ENCODE results near the gene MRPS6. TPM values are rescaled to one million over a fixed set of nuclear protein-coding genes. Genes with fewer than 3 reads are reported as not detected.

Gene MRPS6
- total RNA-seq, 2 donors from 2014 or later = 66.6 to 76.9 TPM

GRCh38 chr21:34042735-34043134, 30.6 kb upstream of the MRPS6 start:
- no peak for TF ChIP-seq CTCF (IDR thresholded peaks at IDR 0.05)
- no peaks in the 10 kb centered on the region for H3K9me3 ChIP-seq
- DNase-seq = no peak
- H3K4me1 ChIP-seq = no peaks in the 10 kb centered on the region
- H3K36me3 ChIP-seq = no peaks in the 10 kb centered on the region
- no peak overlapping the region for H3K9ac ChIP-seq (ENCODE audit: low read depth in 2 of 2, low read length in 2 of 2)
- intact Hi-C loops (cut with DNase I) = no loop called here
- H3K4me3 ChIP-seq = no peak overlapping the region
- H3K27ac ChIP-seq = no peak overlapping the region
- H3K27me3 ChIP-seq = no peaks in the 10 kb centered on the region

GRCh38 chr21:34043333-34043732, 30.0 kb upstream of the MRPS6 start:
- no peaks in the 10 kb centered on the region for H3K36me3 ChIP-seq
- no peaks in the 10 kb centered on the region for H3K4me1 ChIP-seq
- H3K4me3 ChIP-seq = no peak overlapping the region
- TF ChIP-seq CTCF (IDR thresholded peaks at IDR 0.05) = no peak
- H3K9me3 ChIP-seq = no peaks in the 10 kb centered on the region
- no peak overlapping the region for H3K27ac ChIP-seq
- no peak for DNase-seq
- H3K27me3 ChIP-seq = no peaks in the 10 kb centered on the region
- intact Hi-C loops (cut with DNase I) = no loop called here
- H3K9ac ChIP-seq (ENCODE audit: low read depth in 2 of 2, low read length in 2 of 2) = no peak overlapping the region

GRCh38 chr21:34046917-34047316, 26.5 kb upstream of the MRPS6 start:
- no peaks in the 10 kb centered on the region for H3K9me3 ChIP-seq
- no peaks in the 10 kb centered on the region for H3K36me3 ChIP-seq
- no peaks in the 10 kb centered on the region for H3K4me1 ChIP-seq
- H3K27me3 ChIP-seq = no peaks in the 10 kb centered on the region
- intact Hi-C loops (cut with DNase I) = no loop called here
- TF ChIP-seq CTCF (IDR thresholded peaks at IDR 0.05) = no peak
- no peak overlapping the region for H3K4me3 ChIP-seq
- no peak overlapping the region for H3K9ac ChIP-seq (ENCODE audit: low read depth in 2 of 2, low read length in 2 of 2)
- DNase-seq = no peak
- no peak overlapping the region for H3K27ac ChIP-seq

GRCh38 chr21:34047835-34048234, 25.5 kb upstream of the MRPS6 start:
- Histone ChIP-seq H3K27ac (no peak overlapping the region), H3K27me3 (no peaks in the 10 kb centered on the region), H3K4me3 (no peak overlapping the region), H3K4me1 (no peaks in the 10 kb centered on the region), H3K9me3 (no peaks in the 10 kb centered on the region), H3K36me3 (no peaks in the 10 kb centered on the region), H3K9ac (ENCODE audit: low read depth in 2 of 2, low read length in 2 of 2) (no peak overlapping the region)
- no peak for TF ChIP-seq CTCF (IDR thresholded peaks at IDR 0.05)
- intact Hi-C loops (cut with DNase I) = no loop called here
- no peak for DNase-seq

GRCh38 chr21:34052171-34052570, 21.2 kb upstream of the MRPS6 start:
- intact Hi-C loops (cut with DNase I) = no loop called here
- Histone ChIP-seq H3K36me3 (no peaks in the 10 kb centered on the region), H3K27ac (no peak overlapping the region), H3K4me3 (no peak overlapping the region), H3K9ac (ENCODE audit: low read depth in 2 of 2, low read length in 2 of 2) (no peak overlapping the region), H3K4me1 (no peaks in the 10 kb centered on the region), H3K9me3 (no peaks in the 10 kb centered on the region), H3K27me3 (no peaks in the 10 kb centered on the region)
- no peak for DNase-seq
- TF ChIP-seq CTCF (IDR thresholded peaks at IDR 0.05) = no peak

GRCh38 chr21:34054259-34054658, 19.1 kb upstream of the MRPS6 start:
- Histone ChIP-seq H3K9ac (ENCODE audit: low read depth in 2 of 2, low read length in 2 of 2) (no peak overlapping the region), H3K27me3 (no peaks in the 10 kb centered on the region), H3K27ac (peak overlapping the region; percentile 65), H3K9me3 (no peaks in the 10 kb centered on the region), H3K4me3 (no peak overlapping the region), H3K36me3 (no peaks in the 10 kb centered on the region), H3K4me1 (no peaks in the 10 kb centered on the region)
- TF ChIP-seq CTCF (IDR thresholded peaks at IDR 0.05) = no peak
- intact Hi-C loops (cut with DNase I) = no loop called here
- peak; percentile 46 for DNase-seq

Data from colonic mucosa (tissue), 4 donors.